GM21526 (cell line): Measurements from ENCODE around the gene PPP1R15A.
"Not testable (repeated sequence)": the region's sequence is repeated elsewhere in the genome, so short reads cannot be mapped to it uniquely, and the experiment has no call there.

Experiments
- ATAC-seq: cut with Tn5 transposase; IDR thresholded peaks from one replicate; pipeline ENCODE4 v1.9.1; 2021; ENCODE audit warnings: moderate library complexity; ENCODE audit not compliant: unreplicated experiment, low FRiP score

Gene PPP1R15A

DNA sequence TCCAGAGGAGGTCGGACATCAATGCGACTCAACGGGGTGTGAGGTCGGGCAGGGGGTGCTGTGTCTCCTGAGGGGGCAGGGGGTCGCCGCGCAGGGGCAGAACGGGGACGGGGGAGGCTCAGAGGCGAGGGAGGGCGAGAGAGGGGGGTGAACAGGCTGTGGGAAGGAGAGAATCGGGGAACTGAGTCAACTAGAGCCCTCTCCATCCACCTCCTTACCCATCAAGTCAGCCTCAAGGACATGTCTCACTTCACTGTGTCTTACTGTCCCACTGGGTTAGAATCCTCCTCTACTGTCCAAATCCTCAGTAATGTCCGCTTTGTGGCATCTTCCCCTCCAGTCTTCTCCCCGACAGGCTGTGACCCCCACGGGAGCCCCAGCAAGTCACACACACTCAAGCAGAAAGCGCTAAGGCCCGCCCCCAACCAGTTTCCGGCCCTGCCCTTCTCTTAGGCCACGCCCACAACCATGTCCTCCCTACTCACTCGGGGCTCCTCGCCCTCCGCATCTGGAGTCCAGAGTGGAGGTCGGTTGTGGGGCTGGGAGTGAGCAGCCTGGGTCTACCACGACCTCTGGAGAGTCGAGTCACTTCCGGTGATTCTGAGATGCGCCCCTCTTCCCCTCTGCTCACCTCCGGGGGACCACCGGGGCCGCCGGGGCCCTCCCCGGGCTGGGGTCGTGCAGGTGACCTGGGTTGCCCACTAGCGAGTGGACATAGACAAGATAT, 13.1 kb upstream of the PPP1R15A start:
- ATAC-seq, result no peak

DNA sequence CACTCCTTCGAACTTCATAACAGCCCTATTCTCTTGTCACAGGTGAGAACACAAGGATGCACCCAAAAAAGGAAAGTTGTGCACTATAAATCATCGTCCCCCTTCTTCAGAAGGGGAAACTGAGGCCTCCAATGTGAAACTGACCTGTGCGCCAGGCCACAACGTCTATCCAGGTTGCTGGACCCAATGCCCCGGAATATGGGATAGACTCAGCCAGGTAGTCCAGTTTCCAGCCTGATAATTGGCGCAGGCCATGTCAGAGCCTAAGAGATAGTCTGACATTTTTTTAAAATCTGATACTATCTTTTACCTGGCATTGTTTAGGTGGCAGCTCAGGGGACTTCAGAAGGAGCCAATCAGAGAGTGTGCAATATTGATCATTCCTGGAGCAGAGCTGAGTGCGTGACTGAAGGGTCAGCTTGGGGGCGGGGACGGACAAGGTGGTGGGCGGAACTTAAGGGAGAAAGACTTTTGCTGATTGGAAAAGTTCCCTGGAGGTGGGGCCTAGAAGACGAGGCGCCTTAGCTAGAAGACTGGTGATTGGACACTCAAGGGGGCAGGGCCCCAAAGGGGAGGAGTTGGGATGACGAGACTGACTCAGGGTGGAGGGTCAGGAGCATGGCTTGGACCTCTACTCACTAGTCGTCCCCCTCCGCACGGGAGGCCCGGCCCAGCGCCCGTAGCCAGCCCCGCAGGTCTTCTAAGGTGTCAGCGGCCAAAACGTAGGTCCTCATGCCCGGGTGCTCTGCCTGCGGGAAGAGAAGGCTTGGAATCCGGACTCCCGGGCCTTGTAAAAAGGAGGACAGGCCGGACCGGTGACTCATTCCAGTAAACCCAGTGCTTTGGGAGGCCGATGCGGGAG, 12.3 kb upstream of the PPP1R15A start:
- no peak for ATAC-seq

- ATAC-seq, result no peak
These were observed 10.9 kb upstream of the PPP1R15A start for GRCh38 chr19:48861313-48861712.

- no peak for ATAC-seq
These were observed 9.4 kb upstream of the PPP1R15A start for GRCh38 chr19:48862827-48863226.

GRCh38 chr19:48866692-48867091, 5.5 kb upstream of the PPP1R15A start:
- no peak for ATAC-seq

GRCh38 chr19:48867123-48867745, 5.0 kb upstream of the PPP1R15A start:
- ATAC-seq, result no peak

- ATAC-seq, result no peak
These were observed 4.5 kb upstream of the PPP1R15A start for GRCh38 chr19:48867746-48868113.

GRCh38 chr19:48868114-48868886, 3.9 kb upstream of the PPP1R15A start, which contains the start of gene PLEKHA4:
Gene PLEKHA4, minus strand, starts transcription at chr19:48868617. Its CDS starts 997 bp downstream, at chr19:48867620.
- ATAC-seq, result no peak

DNA sequence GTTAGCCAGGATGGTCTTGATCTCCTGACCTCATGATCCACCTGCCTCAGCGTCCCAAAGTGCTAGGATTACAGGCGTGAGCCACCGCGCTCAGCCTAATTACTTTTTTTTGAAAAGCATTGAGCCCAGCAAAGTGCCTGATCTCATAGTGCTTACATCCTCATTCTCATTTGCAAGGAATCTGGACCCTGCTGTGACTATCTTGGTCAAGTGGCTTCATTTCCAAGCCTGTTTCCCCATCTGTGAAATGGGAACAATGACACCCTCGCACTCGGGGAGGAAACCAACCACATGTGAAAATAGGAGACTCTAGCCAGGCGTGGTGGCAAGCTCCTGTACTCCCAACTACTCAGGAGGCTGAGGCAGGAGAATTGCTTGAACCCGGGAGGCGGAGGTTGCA, 2.2 kb upstream of the PPP1R15A start:
- no peak for ATAC-seq

- ATAC-seq, result not testable (repeated sequence)
These were observed 595 bp upstream of the PPP1R15A start for GRCh38 chr19:48871471-48872181.

- no peak for ATAC-seq
These were observed 759 bp downstream of the PPP1R15A start for GRCh38 chr19:48872884-48873475.

DNA sequence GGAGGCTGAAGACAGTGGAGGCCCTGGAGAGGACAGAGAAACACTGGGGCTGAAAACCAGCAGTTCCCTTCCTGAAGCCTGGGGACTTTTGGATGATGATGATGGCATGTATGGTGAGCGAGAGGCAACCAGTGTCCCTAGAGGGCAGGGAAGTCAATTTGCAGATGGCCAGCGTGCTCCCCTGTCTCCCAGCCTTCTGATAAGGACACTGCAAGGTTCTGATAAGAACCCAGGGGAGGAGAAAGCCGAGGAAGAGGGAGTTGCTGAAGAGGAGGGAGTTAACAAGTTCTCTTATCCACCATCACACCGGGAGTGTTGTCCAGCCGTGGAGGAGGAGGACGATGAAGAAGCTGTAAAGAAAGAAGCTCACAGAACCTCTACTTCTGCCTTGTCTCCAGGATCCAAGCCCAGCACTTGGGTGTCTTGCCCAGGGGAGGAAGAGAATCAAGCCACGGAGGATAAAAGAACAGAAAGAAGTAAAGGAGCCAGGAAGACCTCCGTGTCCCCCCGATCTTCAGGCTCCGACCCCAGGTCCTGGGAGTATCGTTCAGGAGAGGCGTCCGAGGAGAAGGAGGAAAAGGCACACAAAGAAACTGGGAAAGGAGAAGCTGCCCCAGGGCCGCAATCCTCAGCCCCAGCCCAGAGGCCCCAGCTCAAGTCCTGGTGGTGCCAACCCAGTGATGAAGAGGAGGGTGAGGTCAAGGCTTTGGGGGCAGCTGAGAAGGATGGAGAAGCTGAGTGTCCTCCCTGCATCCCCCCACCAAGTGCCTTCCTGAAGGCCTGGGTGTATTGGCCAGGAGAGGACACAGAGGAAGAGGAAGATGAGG, 1.5 kb downstream of the PPP1R15A start:
- ATAC-seq, result no peak

GRCh38 chr19:48874303-48875135, 2.3 kb downstream of the PPP1R15A start:
- ATAC-seq, result no peak

GRCh38 chr19:48876043-48876981, 4.1 kb downstream of the PPP1R15A start:
- ATAC-seq, result not testable (repeated sequence)

DNA sequence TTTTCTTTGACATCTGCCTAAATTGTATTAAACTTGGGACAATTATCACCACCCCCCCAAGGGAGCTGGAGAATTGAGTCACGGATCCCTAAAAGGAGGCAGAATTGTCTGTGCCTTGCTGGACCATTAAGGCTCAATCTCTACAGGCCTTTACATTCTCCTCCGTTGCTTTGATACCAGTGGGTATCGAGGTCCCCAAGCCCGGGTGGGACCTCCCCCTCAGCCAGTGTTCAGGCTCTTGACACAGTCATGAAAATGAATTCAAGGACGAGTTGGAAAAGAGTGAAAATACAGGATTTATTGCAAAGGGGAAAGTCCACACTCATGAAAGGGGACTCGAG, 5.6 kb downstream of the PPP1R15A start:
- no peak for ATAC-seq

GRCh38 chr19:48878196-48879024, 6.2 kb downstream of the PPP1R15A start:
- no peak for ATAC-seq
